GM20000 (cell line): ENCODE measurements around the gene BCAS2.
A peak's percentile ranks its signal among the peaks of the same experiment; 100 is the strongest.
"Not testable (repeated sequence)": the region's sequence is repeated elsewhere in the genome, so short reads cannot be mapped to it uniquely, and the experiment has no call there.

Experiments
- DNase-seq: peaks from one replicate; pipeline ENCODE4 v3.0.0; 2012; ENCODE audit warnings: low spot score
- CTCF ChIP-seq: IDR thresholded peaks from 2 replicates; pipeline ENCODE4 v1.5.1; 2012; ENCODE audit warnings: mild to moderate bottlenecking, control low read depth; ENCODE audit errors: extremely low read depth, missing control alignments

The BCAS2 gene

GRCh38 chr1:114587203-114587991 lies 6.0 kb upstream of the BCAS2 start:
- no peak for DNase-seq
- TF ChIP-seq CTCF, result no peak

GRCh38 chr1:114586513-114587047 lies 5.2 kb upstream of the BCAS2 start:
- DNase-seq, result no peak
- no peak for TF ChIP-seq CTCF

- DNase-seq, result no peak
- no peak for TF ChIP-seq CTCF
These were observed 3.8 kb upstream of the BCAS2 start for GRCh38 chr1:114585231-114585630.

- no peak for DNase-seq
- no peak for TF ChIP-seq CTCF
These were observed 7.0 kb downstream of the BCAS2 start for GRCh38 chr1:114574365-114574764.

- no peak for TF ChIP-seq CTCF
- DNase-seq, result no peak
These were observed 17.3 kb downstream of the BCAS2 start for GRCh38 chr1:114564141-114564540.

GRCh38 chr1:114562978-114563510 lies 18.4 kb downstream of the BCAS2 start:
- not testable (repeated sequence) for DNase-seq

GRCh38 chr1:114561333-114561732 lies 20.1 kb downstream of the BCAS2 start:
- no peak for TF ChIP-seq CTCF
- peak; percentile 9 for DNase-seq
